Stimulated activated CD4-positive, alpha-beta T cell treated with anti-CD3 and anti-CD28 coated beads, Interleukin-1b, Interleukin-23, amount 100 ng/mL, for 1 hour (primary cell): ENCODE data around the gene CEACAM8.
"Not testable (repeated sequence)": the region's sequence is repeated elsewhere in the genome, so short reads cannot be mapped to it uniquely, and the experiment has no call there.

Experiments
- DNase-seq, 2 donors: peaks; one replicate each; pipeline ENCODE4 v3.0.0-alpha.2; 2020; ENCODE audit warnings: low read depth in 2 of 2

Gene CEACAM8

GRCh38 chr19:42544146-42544545, 50.6 kb downstream of the CEACAM8 start:
- no peak for DNase-seq

DNA sequence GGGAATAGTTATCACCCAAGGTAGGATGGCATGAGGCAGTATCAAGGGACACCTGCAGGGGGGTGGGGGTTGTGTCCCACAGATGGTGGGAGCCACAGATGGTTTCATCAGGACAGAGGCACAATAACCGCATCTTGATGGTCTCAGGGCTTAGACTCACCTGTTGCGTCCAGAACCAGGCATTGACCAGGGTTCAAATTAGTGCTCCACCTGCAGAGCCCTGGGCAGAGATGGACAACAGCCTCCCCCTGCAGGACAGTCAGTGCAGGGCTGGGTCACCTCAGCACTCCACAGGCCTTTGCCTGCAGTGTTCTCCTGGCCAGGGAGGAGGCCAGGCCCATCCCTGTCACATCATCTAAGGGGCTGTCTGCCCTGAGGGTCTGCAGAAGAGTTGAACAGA, 51.9 kb downstream of the CEACAM8 start:
- no peak for DNase-seq

DNA sequence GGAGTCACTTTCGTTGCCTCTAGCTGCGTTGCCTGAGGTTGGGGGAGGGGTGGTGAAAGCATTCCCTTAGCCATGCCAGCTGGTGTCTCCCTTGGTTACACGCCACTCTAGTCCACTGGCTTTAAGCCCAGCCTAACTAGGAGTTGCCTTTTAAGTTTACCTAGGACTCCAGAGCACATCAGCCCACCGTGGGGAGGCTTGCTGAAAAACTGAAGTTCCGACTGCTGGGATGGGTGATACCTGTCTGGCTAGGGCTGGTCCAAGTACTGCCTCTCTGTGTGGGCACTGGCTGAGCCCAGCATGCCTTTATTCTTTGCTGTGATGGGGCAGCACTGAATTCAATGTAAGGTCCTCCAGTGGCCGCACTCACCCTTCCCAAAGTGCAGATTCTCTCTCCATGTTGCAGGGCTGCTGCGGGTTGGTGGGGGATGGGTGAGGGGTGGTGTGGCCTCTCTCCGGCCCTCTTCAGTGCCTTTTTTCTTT, 54.6 kb downstream of the CEACAM8 start:
- no peak for DNase-seq

GRCh38 chr19:42538841-42539709, 55.6 kb downstream of the CEACAM8 start:
- no peak for DNase-seq

- DNase-seq: not testable (repeated sequence)
Observed at GRCh38 chr19:42535276-42535675, 59.4 kb downstream of the CEACAM8 start.

DNA sequence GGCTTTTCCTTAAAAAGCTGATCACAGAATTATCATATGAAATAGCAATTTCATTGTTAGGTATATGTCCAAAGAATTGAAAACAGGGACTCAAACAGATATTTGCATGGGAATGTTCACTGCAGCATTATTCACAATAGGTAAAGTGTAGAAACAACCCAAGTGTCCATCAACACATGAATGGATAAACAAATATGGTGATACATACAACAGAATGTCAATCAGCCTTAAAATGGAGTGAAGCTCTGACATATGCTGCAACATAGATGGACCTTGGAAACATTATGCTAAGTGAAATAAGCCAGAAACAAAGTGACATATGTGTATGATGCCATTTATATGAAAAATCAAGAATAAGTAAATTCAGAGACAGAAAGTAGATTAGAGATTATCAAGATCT, 60.3 kb downstream of the CEACAM8 start:
- DNase-seq: no peak

GRCh38 chr19:42532891-42533290, 61.8 kb downstream of the CEACAM8 start:
- no peak for DNase-seq

- no peak for DNase-seq
Observed at GRCh38 chr19:42531313-42531712, 63.4 kb downstream of the CEACAM8 start.
